Stimulated activated CD8-positive, alpha-beta memory T cell treated with anti-CD3 and anti-CD28 coated beads, Interleukin-7, amount 100 ng/mL, for 4 hours (primary cell): Measurements from ENCODE around the gene RBM26.

ENCODE experiments used
- DNase-seq, 2 donors: peaks; one replicate each; pipeline ENCODE4 v3.0.0-alpha.2; 2020; ENCODE audit warnings: low read depth in 2 of 2

RBM26 gene

GRCh38 chr13:79336966-79337365 is 69.1 kb downstream of the RBM26 start:
- DNase-seq: no peak

- DNase-seq: no peak
These were observed 77.5 kb downstream of the RBM26 start for GRCh38 chr13:79328510-79328909.

GRCh38 chr13:79320433-79320832 is 85.6 kb downstream of the RBM26 start:
- no peak for DNase-seq

- DNase-seq: no peak
These were observed 87.4 kb downstream of the RBM26 start for GRCh38 chr13:79318664-79319063.

GRCh38 chr13:79317856-79318255 is 88.2 kb downstream of the RBM26 start:
- DNase-seq: no peak

GRCh38 chr13:79314652-79315051 is 91.4 kb downstream of the RBM26 start:
- DNase-seq: no peak

GRCh38 chr13:79312340-79312855 is 93.7 kb downstream of the RBM26 start:
- no peak for DNase-seq

- no peak for DNase-seq
These were observed 94.7 kb downstream of the RBM26 start for GRCh38 chr13:79311386-79311785.

- DNase-seq: no peak
These were observed 96.4 kb downstream of the RBM26 start for GRCh38 chr13:79309690-79310089.

GRCh38 chr13:79307866-79308298 is 98.2 kb downstream of the RBM26 start:
- DNase-seq: no peak

GRCh38 chr13:79307433-79307861 is 98.6 kb downstream of the RBM26 start:
- no peak for DNase-seq

- no peak for DNase-seq
These were observed 99.4 kb downstream of the RBM26 start for GRCh38 chr13:79306650-79307049.

GRCh38 chr13:79297128-79297527 is 108.9 kb downstream of the RBM26 start:
- DNase-seq: no peak

GRCh38 chr13:79295906-79296706 is 109.9 kb downstream of the RBM26 start:
- no peak for DNase-seq

- no peak for DNase-seq
These were observed 115.3 kb downstream of the RBM26 start for GRCh38 chr13:79290595-79291244.

GRCh38 chr13:79289571-79289970 is 116.5 kb downstream of the RBM26 start:
- no peak for DNase-seq

- no peak for DNase-seq
These were observed 117.9 kb downstream of the RBM26 start for GRCh38 chr13:79287939-79288795.

- no peak for DNase-seq
These were observed 120.9 kb downstream of the RBM26 start for GRCh38 chr13:79285159-79285558.

GRCh38 chr13:79283742-79284141 is 122.3 kb downstream of the RBM26 start:
- no peak for DNase-seq

GRCh38 chr13:79282976-79283375 is 123.1 kb downstream of the RBM26 start:
- DNase-seq: no peak

- no peak for DNase-seq
These were observed 123.5 kb downstream of the RBM26 start for GRCh38 chr13:79282508-79282907.

GRCh38 chr13:79281339-79281747 is 124.7 kb downstream of the RBM26 start:
- no peak for DNase-seq
